Esophagus muscularis mucosa (tissue), 3 donors: Measurements from ENCODE around the gene CLDN22.

Source experiments
- POLR2A ChIP-seq: fragments of 450-650 bp; IDR thresholded peaks from one replicate; pipeline ENCODE4 v1.6.1; 2017; ENCODE audit warnings: antibody characterized with exemption, moderate library complexity, mild to moderate bottlenecking, low read depth
- TF ChIP-seq, protein P1 (sequence below), 3 experiments: fragments of 200-600 bp in 2 of 3; fragments of 450-650 bp in 1 of 3; sonication (generic) in 2 of 3; IDR thresholded peaks; one replicate each; pipeline ENCODE4 v1.5.1; 2017 to 2019; ENCODE audit warnings: antibody characterized with exemption in 3 of 3, mild to moderate bottlenecking in 2 of 3, moderate library complexity in 1 of 3

GRCh38 chr4:183300655-183301054 is 19.4 kb downstream of the CLDN22 start:
- TF ChIP-seq, protein P1, sequence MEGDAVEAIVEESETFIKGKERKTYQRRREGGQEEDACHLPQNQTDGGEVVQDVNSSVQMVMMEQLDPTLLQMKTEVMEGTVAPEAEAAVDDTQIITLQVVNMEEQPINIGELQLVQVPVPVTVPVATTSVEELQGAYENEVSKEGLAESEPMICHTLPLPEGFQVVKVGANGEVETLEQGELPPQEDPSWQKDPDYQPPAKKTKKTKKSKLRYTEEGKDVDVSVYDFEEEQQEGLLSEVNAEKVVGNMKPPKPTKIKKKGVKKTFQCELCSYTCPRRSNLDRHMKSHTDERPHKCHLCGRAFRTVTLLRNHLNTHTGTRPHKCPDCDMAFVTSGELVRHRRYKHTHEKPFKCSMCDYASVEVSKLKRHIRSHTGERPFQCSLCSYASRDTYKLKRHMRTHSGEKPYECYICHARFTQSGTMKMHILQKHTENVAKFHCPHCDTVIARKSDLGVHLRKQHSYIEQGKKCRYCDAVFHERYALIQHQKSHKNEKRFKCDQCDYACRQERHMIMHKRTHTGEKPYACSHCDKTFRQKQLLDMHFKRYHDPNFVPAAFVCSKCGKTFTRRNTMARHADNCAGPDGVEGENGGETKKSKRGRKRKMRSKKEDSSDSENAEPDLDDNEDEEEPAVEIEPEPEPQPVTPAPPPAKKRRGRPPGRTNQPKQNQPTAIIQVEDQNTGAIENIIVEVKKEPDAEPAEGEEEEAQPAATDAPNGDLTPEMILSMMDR (IDR thresholded peaks at IDR 0.05) = no peak
- TF ChIP-seq POLR2A = no peak
